Peyer's patch (tissue), 4 donors: ENCODE results near the gene SLC1A3.

Source experiments
- CTCF ChIP-seq, 6 experiments: fragments of 450-650 bp in 4 of 6; fragments of 200-600 bp in 2 of 6; sonication (generic) in 1 of 6; IDR thresholded peaks; one replicate each; pipeline ENCODE4 v1.5.1; 2017 to 2019; ENCODE audit warnings: antibody characterized with exemption in 6 of 6, mild to moderate bottlenecking in 3 of 6, moderate library complexity in 1 of 6
- POLR2A ChIP-seq, 2 donors: fragments of 450-650 bp; IDR thresholded peaks; one replicate each; pipeline ENCODE4 v1.5.1; 2017; ENCODE audit warnings: antibody characterized with exemption in 2 of 2, mild to moderate bottlenecking in 2 of 2, moderate library complexity in 2 of 2

GRCh38 chr5:36584009-36584875, 22.2 kb upstream of the SLC1A3 start:
- TF ChIP-seq CTCF (IDR thresholded peaks at IDR 0.05) (no peak), POLR2A (IDR thresholded peaks at IDR 0.05) (no peak)
